ENCODE results near the gene SLC17A5. TPM values are rescaled to one million over a fixed set of nuclear protein-coding genes. Genes with fewer than 3 reads are reported as not detected.

The SLC17A5 gene
- total and polyA plus RNA-seq, 9 of the 15 experiments (the other 6 are each of a cell fraction or from before 2014, with no cell fraction given), result 1.3 to 7.2 (median 3.4) TPM

DNA sequence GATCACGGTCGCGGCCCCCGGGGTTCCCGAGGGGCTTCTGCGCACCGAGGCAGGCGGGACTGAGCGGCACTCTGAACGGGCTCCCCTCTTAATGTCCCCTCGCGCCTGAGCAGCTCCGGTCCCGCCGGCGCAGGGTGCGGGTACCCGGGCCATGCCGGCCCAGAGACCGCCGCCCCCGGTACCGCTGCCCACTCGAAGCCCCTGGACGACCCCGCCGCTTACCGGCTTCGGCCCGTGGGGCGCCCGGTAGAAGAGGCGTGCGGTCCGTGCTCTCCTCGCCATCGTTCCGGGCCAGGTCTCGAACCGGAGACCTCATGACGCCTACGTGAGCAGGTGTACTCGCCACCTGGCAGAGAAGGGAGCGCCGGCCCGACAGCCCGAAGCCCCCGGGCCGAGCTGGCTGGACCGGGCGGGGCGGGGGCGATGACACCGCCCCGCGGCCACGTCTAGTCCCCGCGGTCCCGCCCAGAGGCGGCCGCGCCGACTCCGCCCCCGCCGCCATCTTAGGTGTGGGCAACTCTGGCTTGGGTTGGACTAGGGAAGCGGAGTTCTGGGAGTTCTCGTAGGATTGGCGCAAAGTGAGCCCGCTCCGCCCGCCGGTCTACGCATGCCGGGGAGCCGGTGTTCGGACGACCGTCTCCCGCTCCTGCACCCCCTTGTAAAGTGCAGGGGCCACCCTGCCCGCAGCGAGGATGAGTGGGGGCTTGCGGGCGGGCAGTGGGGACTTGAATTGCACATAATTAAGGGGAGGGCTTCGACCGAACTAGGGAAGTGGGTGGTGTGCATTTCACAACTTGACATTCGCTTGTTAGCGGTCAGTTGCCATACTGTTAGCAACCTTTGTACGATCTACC, at the start of gene SLC17A5 (continued):
- TF ChIP-seq, protein P1, sequence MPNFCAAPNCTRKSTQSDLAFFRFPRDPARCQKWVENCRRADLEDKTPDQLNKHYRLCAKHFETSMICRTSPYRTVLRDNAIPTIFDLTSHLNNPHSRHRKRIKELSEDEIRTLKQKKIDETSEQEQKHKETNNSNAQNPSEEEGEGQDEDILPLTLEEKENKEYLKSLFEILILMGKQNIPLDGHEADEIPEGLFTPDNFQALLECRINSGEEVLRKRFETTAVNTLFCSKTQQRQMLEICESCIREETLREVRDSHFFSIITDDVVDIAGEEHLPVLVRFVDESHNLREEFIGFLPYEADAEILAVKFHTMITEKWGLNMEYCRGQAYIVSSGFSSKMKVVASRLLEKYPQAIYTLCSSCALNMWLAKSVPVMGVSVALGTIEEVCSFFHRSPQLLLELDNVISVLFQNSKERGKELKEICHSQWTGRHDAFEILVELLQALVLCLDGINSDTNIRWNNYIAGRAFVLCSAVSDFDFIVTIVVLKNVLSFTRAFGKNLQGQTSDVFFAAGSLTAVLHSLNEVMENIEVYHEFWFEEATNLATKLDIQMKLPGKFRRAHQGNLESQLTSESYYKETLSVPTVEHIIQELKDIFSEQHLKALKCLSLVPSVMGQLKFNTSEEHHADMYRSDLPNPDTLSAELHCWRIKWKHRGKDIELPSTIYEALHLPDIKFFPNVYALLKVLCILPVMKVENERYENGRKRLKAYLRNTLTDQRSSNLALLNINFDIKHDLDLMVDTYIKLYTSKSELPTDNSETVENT (CRISPR knock-in tag; IDR thresholded peaks at IDR 0.05), result no peak
- no peak for TF ChIP-seq THRAP3 (IDR thresholded peaks at IDR 0.05; ENCODE audit: borderline replicate concordance)
- TF ChIP-seq RNF2 (IDR thresholded peaks at IDR 0.05), result peak; percentile 69
- peak; percentile 87 for TF ChIP-seq POLR2A (conservative IDR thresholded peaks at IDR 0.05)
- 0 out of 2 replicates have a peak, but pooled peaks have one; percentile 9 for TF ChIP-seq SOX6 (IDR thresholded peaks at IDR 0.05)
- TF ChIP-seq SMARCC2 (IDR thresholded peaks at IDR 0.05; ENCODE audit: low read depth), result no peak
- TF ChIP-seq ZBTB7A (IDR thresholded peaks at IDR 0.05; ENCODE audit: borderline replicate concordance, control insufficient read depth, low read depth, low read length), result 0 out of 2 replicates have a peak, but pooled peaks have one; percentile 47
- TF ChIP-seq RCOR1 (IDR thresholded peaks at IDR 0.05; ENCODE audit: borderline replicate concordance in 1 of 2, low read depth in 2 of 2, low read length in 2 of 2), result no peak
- TF ChIP-seq, protein P2, sequence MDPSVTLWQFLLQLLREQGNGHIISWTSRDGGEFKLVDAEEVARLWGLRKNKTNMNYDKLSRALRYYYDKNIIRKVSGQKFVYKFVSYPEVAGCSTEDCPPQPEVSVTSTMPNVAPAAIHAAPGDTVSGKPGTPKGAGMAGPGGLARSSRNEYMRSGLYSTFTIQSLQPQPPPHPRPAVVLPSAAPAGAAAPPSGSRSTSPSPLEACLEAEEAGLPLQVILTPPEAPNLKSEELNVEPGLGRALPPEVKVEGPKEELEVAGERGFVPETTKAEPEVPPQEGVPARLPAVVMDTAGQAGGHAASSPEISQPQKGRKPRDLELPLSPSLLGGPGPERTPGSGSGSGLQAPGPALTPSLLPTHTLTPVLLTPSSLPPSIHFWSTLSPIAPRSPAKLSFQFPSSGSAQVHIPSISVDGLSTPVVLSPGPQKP (CRISPR knock-in tag; IDR thresholded peaks at IDR 0.05), result no peak
- no peak for TF ChIP-seq GATA2 (CRISPR knock-in tag; IDR thresholded peaks at IDR 0.05)
- TF ChIP-seq, protein P3, sequence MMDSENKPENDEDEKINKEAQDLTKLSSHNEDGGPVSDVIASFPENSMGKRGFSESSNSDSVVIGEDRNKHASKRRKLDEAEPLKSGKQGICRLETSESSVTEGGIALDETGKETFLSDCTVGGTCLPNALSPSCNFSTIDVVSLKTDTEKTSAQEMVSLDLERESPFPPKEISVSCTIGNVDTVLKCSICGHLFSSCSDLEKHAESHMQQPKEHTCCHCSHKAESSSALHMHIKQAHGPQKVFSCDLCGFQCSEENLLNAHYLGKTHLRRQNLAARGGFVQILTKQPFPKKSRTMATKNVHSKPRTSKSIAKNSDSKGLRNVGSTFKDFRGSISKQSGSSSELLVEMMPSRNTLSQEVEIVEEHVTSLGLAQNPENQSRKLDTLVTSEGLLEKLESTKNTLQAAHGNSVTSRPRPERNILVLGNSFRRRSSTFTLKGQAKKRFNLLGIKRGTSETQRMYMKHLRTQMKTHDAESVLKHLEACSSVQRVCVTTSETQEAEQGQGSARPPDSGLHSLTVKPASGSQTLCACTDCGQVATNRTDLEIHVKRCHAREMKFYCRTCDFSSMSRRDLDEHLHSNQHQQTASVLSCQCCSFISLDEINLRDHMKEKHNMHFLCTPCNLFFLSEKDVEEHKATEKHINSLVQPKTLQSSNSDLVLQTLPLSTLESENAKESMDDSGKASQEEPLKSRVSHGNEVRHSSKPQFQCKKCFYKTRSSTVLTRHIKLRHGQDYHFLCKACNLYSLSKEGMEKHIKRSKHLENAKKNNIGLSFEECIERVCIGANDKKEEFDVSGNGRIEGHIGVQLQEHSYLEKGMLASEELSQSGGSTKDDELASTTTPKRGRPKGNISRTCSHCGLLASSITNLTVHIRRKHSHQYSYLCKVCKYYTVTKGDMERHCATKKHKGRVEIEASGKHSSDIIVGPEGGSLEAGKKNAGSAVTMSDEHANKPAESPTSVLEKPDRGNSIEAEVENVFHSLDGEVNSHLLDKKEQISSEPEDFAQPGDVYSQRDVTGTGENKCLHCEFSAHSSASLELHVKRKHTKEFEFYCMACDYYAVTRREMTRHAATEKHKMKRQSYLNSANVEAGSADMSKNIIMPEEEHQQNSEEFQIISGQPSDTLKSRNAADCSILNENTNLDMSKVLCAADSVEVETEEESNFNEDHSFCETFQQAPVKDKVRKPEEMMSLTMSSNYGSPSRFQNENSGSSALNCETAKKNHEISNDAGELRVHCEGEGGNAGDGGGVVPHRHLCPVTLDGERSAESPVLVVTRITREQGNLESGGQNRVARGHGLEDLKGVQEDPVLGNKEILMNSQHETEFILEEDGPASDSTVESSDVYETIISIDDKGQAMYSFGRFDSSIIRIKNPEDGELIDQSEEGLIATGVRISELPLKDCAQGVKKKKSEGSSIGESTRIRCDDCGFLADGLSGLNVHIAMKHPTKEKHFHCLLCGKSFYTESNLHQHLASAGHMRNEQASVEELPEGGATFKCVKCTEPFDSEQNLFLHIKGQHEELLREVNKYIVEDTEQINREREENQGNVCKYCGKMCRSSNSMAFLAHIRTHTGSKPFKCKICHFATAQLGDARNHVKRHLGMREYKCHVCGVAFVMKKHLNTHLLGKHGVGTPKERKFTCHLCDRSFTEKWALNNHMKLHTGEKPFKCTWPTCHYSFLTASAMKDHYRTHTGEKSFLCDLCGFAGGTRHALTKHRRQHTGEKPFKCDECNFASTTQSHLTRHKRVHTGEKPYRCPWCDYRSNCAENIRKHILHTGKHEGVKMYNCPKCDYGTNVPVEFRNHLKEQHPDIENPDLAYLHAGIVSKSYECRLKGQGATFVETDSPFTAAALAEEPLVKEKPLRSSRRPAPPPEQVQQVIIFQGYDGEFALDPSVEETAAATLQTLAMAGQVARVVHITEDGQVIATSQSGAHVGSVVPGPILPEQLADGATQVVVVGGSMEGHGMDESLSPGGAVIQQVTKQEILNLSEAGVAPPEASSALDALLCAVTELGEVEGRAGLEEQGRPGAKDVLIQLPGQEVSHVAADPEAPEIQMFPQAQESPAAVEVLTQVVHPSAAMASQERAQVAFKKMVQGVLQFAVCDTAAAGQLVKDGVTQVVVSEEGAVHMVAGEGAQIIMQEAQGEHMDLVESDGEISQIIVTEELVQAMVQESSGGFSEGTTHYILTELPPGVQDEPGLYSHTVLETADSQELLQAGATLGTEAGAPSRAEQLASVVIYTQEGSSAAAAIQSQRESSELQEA (IDR thresholded peaks at IDR 0.05; ENCODE audit: low read depth), result no peak
- TF ChIP-seq WHSC1 (IDR thresholded peaks at IDR 0.05; ENCODE audit: low read length), result no peak
- no peak; the same call in 1 of the 2 replicates for TF ChIP-seq SMAD4 (CRISPR knock-in tag; conservative IDR thresholded peaks at IDR 0.05)
- no peak for TF ChIP-seq ZKSCAN8 (CRISPR knock-in tag; IDR thresholded peaks at IDR 0.05)
- TF ChIP-seq RBM39 (optimal IDR thresholded peaks at IDR 0.05; ENCODE audit: low read depth, low read length), result no peak
- no peak for TF ChIP-seq CC2D1A (IDR thresholded peaks at IDR 0.05)
- TF ChIP-seq SAFB2 (IDR thresholded peaks at IDR 0.05; ENCODE audit: borderline replicate concordance, low read depth, low read length, severe bottlenecking), result no peak

Data from K562 (cell line).